Right forelimb (tissue), 1 donor: ENCODE data around the gene SLC4A7.
A peak's percentile ranks its signal among the peaks of the same experiment; 100 is the strongest.
"Not testable (repeated sequence)": the region's sequence is repeated elsewhere in the genome, so short reads cannot be mapped to it uniquely, and the experiment has no call there.

ENCODE experiments used
- DNase-seq: peaks from one replicate; pipeline ENCODE4 v3.0.0-alpha.2; 2018

The SLC4A7 gene

DNA sequence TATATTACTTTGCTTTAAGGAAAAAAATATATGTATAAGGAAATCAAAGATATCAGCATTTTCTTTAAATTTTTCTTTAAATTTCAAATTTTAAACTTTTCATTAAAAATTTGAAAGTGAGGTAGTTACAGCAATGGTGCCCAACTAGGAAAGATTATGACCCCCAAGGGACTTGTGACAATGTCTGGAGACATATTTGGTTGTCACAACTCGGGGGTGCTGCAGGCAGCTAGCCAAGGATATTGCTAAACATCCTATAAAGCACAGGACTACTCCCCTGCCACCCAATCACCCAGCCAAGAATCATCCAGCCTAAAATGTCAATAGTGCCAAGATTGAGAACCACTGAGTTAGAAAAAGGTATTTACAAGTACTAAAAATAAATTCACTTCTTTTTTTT lies 57.3 kb downstream of the SLC4A7 start:
- no peak for DNase-seq

DNA sequence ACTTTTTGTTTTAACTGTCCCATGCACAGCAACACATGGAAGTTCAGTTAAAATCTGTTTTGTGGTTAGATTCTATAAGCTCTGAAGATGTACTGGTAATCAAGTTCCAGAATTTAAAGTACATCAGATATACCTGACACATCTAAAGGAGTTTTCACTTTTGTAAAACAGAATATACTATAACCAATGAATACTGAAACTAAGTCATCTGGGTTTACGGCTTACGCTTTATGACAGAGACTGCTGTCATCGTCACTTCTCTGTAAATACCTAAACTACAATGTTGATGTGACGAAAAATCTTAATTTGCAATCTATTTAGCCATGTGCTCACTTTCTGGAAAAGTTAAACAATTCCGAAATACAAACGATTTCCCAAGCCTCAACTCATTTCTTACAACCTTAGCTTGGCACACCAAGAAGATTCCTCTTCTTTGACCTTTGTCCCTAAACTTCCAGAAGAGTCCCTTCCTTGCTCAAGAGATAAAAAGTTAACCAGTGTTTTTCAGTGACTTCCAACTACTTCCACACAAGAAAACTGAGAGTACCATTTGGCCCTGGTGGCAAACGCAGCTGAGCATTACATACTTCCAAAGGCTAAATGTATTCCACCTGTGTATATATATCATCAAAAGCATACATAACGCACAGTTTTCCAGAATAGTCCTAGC lies 58.2 kb downstream of the SLC4A7 start:
- DNase-seq = no peak

DNA sequence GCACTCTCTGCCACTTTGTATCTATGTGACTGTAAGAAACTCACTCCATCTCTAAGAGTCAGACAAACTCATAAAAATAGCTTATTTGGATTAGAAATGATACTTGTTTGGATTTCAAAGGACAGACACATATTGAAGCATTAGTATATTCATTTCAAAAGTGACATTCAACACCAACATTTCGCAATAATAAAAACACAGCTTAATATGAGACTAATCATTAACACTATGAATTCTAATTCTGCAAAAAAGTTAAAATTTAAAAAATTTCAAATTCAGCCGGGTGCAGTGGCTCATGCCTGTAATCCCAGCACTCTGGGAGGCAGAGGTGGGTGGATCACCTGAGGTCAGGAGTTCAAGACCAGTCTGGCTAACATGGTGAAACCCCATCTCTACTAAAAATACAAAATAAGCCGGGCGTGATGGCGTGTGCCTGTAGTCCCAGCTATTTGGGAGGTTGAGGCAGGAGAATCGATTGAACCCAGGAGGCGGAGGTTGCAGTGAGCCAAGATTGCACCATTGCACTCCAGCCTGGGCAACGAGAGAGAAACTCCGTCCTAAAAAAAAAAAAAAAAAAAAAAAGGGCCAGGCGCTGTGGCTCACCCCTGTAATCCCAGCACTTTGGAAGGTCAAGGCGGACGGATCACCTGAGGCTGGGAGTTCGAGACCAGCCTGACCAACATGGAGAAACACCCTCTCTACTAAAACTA lies 59.2 kb downstream of the SLC4A7 start:
- DNase-seq = not testable (repeated sequence)

DNA sequence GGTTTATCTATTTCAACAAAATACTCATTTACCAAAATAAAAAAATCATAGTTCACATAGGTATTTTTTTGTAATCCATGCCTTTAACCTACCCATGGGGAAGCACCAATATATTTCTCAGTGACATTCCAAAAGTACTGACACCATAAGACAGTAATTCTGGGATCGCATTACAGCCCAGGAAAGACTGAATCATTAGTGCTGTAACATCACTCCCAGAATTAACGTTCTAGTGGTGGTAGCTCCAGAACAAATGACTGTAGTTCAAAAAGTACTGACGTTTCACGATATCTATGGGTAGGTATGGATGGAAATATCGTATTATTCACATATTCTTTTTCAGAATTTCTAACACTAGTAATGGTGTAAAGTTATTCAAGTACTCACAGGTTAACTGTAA lies 60.7 kb downstream of the SLC4A7 start:
- no peak for DNase-seq

DNA sequence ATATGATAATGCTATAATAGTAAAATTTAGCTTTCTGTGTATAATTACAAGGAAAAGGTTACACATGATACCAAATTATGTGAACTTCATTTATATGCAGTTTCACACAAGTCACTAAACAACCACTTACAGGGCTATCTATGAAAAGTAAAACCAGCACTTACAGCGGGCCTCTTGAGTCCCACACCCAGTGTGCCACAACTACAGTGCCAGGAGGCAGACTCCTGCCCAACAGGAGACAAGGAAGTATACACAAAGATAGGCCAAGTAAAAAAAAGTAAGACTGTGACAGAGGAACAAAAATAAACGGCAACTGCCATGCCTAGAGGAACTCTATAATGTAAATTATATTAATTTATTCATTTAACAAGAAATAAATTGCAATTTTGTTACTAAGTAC lies 61.6 kb downstream of the SLC4A7 start:
- DNase-seq = no peak

DNA sequence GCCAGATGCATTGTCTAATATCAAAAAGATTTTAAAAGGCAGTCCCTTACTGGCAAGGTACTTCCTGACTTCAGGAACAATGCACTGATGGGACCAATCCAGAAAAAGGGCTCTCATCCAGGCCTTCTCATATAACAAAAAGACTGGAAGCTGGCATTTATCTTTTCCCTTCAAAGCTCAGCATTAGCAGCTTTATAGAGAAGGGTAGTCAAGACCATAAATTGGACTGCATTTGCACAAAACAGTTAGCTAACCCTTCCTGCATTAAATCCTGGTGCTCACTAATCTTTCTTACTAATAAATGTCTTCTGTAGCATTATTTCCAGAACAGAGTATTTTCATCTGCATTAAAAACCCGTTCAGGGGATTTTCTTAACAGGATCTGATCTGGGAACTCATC lies 69.0 kb downstream of the SLC4A7 start:
- no peak for DNase-seq

DNA sequence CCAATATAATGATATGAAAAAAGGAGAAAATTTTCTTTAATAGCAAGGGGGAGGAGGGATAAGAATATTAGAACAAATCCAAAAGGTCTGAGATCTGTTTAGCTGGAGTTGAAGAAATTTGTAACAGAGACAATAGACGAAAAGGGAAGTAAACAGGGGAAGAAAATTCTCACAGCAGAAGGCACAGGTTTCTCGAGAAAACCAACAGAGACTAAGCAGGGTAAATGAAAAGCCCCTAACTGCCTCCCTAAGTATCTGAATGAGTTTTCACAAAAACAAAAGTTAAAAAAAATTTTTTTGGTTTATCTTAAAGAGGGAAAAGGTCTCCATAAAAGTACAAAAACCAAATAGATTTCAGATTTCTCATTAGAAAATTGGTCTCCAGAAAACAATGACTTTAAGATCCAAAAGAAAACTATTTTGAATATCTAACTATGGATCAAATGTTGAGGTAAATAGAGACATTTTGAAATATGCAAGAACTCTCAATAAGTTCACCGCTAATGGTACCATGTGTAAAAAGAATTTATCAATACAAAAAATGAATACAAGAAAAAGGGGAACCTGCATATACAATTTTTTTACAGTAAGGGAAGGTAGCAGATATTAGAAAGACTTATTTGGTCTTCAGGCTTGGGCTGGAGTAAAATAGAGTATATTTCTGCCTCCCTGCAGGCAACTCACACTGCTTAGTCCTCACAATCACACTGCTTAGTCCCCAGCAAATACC lies 91.1 kb downstream of the SLC4A7 start:
- DNase-seq = no peak

DNA sequence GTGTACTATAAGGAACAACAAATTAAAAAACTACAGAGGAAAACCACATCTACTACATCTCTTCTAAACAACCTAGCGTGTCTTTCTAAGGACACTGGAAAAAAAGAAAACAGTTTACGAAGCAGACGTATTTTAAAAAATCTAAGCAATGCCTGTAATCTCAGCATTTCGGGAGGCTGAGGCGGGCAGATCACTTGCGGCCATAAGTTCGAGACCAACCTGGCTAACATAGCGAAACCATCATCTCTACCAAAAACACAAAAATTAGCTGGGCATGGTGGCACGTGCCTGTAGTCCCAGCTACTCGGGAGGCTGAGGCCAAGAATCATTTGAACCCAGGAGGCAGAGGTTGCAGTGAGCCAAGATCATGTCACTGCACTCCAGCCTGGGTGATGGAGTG lies 91.8 kb downstream of the SLC4A7 start:
- DNase-seq = not testable (repeated sequence)

DNA sequence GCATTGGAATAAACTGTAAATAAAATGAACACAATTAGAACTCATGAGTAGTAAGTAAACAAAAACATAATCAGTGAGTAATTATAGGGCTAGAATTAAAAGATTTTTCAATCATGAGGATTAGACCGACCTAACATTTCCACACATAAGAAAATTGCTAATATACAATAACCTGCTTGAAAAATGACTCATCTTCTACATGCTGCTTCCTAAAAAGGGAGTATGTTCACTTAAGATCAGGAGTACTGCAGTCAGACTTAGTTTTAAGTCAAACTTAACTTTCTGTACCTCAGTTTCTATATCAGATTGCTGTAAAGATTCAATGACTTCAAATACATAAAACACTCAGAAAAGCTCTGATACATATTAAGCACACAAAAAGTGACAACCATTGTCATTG lies 92.4 kb downstream of the SLC4A7 start:
- DNase-seq = no peak

DNA sequence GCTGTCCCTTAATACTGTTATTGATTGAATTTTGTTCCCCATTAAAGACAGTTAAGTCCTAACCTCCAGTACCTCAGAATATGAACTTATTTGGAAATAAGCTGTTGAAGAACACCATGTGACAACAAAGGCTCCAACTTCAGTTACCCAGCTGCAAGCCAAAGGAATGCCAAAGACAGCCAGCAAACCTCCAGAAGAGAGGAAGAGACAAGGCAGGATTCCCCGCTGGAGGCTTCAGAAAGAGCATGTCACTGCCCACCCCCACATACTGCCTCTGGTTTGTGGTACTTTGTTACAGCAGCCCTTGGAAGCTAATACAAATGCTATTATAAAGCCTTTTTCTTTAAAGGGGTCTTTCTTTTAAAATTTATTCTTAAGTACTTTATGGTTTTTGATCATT lies 96.6 kb downstream of the SLC4A7 start:
- DNase-seq = no peak

DNA sequence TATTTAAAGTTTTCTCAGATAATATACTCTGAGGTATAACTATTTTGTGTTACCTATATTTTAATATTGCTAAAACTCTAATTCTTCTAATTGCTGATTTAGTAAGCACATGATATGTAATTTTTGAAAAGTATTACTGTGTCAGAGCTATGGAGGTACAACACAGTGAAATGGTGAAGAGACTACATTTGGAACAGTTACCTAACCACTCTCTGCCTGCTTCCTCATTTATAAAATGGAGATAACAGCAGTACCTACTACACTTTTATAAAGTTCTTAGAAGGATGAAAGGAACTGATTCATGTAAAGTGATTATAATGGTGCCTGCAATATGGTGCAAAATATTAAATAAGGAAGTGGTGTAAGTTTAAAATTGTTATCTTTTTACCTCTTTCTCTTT lies 98.7 kb downstream of the SLC4A7 start:
- no peak for DNase-seq

DNA sequence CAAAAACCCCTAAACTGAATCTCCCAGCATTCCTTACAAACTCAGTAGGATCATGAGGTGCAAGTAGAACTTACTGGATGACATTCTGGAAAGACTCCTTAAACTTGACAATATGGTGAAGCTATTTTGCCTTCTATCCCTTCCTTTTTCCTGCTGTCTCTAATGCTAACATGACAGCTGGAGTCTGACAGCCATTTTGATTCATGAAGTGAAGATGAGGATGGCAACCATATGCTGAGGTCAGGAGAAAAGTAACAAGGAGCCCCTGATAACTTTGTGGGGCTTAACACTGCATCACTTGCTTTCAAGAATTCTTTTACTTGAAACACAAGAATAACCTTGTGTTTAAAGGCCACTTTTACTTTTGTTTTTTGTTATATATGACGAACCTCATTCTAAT lies 100.0 kb downstream of the SLC4A7 start:
- no peak for DNase-seq

DNA sequence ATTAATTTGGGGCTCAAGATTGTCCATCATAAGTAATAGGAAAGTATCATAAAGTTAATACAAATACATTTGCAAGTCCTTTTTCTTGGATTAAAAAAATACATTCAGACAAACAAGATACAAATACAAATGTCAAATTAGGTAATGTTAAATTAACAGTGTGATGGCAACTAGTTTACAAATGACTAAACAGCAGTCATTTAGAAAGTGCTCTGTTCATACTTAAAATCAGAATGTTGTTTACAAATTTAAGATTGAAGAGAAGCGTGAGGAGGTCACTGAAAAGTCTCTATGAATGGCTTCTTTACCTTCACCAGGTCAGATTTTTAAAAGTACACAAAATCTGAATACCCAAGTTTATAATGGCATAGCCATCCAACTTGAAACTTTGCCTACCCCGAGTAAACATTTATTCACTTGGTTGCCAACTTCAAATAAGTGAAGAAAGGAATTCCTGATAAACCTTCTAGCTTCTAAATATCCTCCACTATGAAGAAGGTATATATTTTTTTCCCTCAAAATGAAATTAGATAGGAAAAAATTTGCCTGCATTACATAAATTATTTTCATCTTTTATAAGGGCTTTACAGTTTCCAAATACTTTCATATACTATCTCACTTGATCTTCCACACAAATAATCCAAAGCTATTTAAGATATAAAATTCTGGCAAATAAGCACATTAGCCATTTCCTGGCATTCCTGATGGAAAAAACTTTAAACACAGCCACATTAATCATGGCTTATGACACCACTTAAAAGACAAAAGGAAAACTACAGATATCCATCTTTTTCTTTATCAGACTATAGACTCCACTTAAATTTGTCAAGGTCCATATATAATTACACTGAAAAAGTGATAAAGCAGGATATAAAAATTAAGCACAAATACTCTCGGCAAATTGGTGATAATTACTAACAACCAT lies 103.5 kb downstream of the SLC4A7 start:
- no peak for DNase-seq

DNA sequence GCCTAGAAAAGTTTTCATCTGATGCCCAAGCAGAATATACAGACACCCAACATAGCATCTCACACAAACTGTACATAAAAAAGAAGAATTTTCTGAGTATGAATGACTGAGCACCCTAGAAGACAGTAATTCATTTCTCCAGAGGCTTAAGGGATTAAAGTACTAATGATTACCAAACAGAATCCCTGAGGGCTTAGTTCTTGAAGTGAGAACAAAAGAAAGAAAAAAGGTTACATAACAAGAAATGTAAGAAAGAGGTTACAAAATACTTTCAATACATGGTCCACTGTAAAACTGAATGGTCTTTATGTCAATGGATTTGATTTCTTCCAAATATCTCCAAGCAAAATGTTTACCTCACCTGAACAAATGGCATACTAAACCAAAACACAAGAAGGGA lies 105.9 kb downstream of the SLC4A7 start:
- DNase-seq = no peak

DNA sequence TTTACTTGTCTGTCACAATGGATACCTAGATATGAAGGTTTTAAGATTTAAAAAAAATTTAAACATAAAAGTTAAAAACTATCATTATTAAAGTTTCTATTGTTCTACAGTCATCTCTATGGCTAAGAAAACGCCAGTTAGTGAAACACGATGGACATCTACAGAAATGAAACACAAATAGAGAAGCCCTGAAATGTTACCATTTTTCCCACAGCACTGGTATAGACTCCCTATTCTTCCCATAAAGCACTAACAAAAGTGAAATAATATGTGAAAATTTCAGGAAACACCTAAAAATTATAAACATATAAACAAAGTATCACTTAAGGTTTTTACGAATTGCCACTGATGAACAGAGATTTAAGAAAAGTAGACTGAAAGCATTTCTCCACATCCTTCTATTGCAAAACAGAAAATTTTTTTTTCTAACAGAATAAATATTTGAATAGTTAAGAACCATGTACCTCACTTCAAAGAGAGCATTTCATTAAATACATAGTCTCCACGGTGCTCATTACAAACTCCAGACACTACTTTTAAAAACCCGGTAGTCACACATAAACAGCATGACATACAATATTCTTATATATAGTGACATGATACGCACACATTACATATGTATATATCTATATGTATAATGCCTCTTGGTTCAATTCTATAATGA lies 107.9 kb downstream of the SLC4A7 start:
- DNase-seq = no peak

DNA sequence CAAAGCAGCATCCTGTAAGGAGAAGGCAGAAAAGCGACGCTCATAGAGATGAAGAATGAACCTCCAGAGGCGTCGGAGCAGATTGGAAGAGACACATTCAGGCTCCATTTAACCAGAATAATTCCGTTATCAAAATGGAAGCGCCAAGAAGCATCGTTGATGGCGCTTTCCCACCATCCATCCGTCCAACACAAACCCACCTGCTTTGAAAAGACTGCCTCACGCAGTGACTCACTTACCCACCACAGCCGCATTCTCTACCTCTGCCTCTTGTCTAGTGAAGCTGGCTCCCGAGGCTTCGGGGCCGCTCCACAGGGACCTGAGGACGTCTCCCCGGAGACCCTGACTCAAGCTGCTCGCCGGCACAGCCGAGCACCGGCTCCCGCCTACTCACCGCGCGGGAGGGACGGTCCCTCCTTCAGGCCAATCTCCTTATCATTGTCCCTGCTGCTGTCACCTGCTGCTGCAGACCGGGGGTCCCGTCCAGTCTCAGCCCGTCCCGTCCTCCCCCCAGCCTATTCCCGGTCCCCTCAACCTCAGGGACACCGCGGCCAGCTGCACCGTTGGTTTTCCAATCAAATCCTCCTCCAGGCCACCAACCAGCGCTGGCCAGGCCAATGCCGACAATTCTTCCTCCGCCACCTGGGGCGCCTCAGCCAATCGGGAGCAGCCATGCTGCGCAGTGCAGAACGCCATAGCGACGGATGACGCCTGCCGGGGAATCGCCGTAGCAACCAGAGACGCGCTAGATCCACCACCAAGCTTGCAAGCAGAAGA lies 115.2 kb downstream of the SLC4A7 start, which contains the start of gene NEK10:
Gene NEK10, minus strand, starts transcription at position 553 of the 777 bp plus-strand sequence. CDS start 16,501 bp downstream, outside the sequence.
- DNase-seq = peak; percentile 94

DNA sequence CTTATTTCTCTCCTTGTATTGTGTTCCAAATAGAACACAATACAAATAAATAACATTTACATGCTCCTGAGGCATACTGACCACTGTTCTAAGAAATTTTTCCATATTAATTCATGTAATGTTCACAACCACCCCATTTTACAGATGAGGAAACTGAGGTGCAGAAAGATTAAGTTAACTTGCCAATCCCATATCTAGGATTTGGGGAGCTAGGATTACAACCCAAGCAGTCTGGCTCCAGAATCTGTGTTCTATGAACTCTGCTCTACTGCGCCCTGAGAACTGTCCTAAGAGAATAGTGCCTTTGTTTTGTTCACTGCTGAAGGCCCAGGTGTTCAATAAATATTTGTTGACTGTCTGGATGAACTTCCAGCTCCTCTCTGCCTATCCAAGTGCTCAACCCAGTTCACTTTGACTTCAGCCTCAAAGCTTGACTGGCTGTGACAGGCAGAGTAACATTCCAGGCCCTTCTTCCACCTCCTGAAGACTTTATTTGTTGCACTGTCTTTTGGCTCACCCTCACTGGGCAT lies 118.1 kb downstream of the SLC4A7 start:
- no peak for DNase-seq

DNA sequence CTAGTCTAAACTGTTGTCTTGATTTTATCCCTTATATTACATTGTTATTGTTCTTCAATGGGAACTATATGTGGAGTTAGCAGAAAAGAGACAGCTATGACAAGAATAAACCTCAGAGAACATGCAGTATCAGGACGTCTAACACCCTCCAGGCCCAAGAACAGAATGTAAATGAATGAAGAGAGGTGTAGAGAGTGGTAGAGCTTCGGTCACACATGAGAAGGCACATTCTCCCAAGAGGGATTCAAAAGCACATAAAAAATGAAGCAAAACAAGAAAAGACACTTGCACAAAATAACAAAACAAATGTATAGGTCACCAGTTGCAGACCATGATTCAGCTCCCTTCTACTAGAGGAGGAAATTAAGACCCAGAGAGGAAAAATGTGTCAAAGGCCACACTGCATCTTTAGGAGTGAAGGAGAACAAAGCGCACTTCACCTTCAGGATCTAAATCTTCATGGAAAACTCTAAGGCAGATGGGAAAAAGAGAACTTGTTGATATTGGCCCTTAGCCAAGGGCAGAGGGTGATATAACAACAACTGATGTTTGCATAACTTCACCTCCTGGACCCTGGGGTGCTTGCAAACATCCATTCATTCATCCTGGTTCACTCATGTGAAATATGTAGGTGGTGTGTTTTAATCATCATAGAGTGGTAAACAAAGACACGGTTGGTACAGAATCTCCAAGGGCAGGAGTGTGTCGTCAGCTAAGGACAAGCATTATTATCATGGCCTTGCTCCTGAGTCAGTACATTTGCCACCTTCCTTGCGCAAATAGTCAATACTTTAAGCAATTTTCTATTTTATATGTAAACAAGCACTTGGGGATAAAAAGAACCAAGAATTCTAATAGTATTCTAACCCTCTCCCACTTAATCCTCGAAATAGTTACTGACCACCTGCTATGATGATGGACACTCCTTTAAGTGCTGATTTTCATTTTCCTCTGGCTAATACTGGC lies 123.8 kb downstream of the SLC4A7 start:
- no peak for DNase-seq

DNA sequence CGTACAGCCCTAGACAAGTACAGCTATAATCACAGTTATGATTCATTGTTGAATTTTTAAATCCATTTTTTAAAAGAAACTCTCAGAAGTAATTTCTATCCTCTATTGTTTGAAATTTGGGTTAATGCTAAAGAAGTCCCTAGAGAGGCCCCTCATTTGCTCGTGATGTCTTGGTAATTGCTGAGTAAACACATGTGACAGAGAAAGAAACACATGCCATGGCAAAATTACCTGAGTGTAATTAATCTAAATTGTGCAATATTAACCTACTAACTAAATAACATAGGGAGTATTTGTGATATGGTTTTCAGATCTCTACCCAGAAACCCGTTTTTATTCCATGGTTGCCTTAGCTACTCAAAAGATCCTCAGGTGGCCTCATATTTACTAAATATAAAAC lies 125.8 kb downstream of the SLC4A7 start:
- no peak for DNase-seq
